Hematopoietic multipotent progenitor cell treated with erythropoietin and hydrocortisone succinate and interleukin-3 and kit ligand, for 15 days (in vitro differentiated cells): Measurements from ENCODE around the gene EVC2.

Experiments
- DNase-seq: peaks from one replicate; pipeline ENCODE4 v3.0.0-alpha.2; 2015; ENCODE audit warnings: low spot score

The EVC2 gene, protein sequence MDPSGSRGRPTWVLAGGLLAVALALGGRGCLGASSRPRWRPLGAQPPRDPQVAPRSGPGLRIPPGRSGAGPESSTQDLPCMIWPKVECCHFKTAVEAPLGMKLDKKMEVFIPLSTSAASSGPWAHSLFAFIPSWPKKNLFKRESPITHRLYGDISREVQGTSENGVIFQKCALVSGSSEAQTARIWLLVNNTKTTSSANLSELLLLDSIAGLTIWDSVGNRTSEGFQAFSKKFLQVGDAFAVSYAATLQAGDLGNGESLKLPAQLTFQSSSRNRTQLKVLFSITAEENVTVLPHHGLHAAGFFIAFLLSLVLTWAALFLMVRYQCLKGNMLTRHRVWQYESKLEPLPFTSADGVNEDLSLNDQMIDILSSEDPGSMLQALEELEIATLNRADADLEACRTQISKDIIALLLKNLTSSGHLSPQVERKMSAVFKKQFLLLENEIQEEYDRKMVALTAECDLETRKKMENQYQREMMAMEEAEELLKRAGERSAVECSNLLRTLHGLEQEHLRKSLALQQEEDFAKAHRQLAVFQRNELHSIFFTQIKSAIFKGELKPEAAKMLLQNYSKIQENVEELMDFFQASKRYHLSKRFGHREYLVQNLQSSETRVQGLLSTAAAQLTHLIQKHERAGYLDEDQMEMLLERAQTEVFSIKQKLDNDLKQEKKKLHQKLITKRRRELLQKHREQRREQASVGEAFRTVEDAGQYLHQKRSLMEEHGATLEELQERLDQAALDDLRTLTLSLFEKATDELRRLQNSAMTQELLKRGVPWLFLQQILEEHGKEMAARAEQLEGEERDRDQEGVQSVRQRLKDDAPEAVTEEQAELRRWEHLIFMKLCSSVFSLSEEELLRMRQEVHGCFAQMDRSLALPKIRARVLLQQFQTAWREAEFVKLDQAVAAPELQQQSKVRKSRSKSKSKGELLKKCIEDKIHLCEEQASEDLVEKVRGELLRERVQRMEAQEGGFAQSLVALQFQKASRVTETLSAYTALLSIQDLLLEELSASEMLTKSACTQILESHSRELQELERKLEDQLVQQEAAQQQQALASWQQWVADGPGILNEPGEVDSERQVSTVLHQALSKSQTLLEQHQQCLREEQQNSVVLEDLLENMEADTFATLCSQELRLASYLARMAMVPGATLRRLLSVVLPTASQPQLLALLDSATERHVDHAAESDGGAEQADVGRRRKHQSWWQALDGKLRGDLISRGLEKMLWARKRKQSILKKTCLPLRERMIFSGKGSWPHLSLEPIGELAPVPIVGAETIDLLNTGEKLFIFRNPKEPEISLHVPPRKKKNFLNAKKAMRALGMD

DNA sequence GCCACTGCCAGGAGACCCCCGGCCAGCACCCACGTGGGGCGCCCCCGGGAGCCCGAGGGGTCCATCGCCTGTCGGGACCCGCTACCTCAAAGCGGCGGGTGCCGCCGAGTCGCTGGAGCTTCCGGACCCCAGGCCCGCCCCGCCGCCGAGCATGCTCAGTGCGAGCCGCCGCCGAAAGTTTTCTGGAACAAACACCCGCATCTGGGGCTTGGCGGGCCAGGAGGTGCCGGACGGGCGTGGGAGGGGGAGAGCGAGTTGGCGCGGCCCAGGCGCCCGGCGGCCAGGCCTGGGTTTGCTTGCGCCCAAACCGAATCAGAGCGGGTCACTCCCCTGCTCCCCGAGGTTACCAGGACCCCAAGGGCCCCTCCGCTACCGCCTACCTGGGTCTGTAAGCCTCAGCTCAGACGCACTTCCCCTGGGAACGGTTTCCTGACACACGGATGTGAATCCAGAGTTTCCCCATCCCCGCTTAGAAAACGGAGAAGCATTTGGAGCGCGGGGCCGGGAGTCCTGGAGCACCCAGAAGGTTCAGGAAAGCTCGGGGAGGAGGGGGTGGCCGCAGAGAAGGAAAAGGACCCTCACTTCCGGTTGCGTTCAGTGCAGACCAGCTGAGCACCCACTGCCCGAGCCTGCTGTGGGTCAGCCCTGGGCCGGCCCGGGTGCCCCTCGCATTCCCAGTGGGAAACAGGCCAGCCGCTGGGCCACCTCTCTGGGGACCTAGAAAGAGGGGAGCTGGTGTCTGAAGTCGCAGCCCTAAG, at the start of gene EVC2:
EVC2 (minus strand) TSS at position 111 of the 758 bp plus-strand sequence; CDS start at position 65, 46 bp downstream.
- no peak for DNase-seq

DNA sequence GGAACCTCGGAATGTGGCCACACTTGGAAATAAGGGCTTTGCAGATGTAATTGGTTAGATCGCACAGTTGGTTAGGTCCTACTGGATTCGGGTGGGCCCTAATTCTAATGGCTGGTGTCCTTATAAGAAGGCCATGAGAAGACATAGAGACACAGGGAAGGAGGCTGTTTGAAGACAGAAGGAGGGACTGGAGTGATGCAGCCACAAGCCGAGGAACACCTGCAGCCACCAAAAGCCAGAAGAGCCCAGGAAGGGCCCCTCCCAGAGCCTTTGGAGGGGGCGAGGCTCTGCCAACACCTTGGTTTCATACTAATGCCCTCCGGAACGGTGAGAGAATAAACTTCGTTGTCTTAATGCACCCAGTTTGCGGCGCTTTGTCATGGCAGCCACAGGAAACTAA, 49.6 kb upstream of the EVC2 start:
- no peak for DNase-seq

DNA sequence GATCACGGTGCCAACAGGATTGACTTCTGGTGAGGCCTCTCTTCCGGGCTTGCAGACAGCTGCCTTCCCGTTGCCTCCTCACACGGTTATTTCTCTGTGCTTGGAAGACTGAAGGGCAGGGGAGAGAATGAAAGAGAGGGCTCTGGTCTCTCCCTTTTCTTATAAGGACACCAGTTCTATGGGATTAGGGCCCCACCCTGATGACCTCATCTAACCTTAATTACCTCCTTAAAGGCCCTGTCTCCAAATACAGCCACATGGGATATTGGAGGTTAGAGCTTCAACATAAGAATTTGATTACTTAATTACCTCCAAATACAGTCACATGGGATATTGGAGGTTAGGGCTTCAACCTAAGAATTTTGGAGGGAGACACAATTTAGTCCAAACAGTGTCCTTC, 49.2 kb upstream of the EVC2 start:
- DNase-seq, result no peak

DNA sequence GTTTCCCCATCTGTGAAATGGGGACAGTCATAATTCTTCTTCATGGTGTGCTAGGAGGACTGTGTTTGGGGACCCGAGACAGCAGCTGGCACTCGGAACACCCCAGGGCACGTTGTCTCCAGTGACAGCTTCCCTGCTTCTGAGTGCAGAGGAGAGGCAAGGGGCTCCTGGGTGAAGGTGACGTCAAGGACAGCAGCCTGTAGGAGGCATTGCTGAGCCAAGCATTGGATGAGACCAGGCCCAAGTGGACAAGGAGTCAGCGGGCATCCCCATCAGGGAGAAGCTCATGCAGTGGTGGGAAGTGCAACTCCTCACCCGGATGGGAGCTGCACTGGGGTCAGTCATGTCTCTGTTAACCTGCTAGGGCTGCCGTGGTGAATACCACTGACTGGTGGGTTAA, 48.7 kb upstream of the EVC2 start:
- DNase-seq, result no peak

DNA sequence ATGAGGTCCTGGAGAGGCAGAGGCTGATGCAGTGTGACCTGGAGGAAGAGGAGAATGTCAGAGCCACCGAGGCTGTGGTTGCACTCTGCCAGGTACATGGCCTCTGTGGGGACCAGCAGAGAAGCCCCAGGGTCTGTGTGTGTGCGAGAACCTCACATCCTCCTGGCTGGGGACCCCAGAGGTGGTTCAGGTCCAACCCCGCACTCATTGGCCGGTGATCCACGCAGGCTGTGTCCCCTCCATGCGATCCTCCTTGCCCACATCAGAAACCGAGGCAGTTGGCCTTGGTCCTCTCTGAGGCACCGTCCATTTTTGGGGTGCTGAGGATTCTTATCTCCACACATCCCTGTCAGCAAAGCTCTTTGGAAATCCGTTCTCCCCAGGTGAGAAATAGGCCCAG, 47.9 kb upstream of the EVC2 start:
- DNase-seq, result no peak

DNA sequence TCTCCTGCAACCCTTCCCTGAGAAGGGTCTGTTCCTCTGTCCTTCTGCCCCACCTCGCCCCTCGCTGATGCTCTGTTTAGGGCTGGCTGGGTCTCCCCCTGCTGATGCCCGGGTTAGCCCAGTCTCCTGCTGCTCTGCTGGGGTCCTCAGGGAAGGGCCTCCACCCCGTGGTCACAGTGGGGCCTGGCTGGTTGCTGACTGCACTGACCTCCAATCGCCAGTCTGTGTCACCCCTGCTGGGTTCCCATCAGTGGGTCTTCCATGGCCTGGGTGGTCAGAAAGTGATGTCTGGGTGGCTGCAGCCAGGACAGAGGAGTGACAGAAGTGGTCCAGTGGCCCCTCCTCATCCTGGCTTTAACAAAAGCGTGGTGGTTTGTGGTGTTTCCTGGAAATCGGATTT, 47.3 kb upstream of the EVC2 start:
- DNase-seq, result no peak

DNA sequence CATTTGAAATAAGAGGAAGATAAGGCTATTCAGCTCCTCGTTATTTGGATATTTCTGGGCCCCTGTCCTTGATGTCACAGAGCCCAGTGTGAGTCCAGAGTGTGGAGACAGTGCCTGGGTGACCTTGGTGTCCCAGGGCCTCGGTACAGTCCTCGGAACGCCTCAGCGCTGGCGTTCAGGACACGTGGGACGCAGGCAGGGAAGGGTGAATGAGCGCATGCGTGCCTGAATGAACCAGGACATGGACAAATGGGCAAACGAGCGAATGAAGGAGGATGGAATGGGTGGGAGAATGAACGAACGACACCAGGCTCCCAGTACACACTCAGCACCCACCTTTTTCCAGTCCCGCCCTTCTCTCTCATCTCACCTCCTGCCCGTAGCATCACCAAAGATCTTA, 46.8 kb upstream of the EVC2 start:
- no peak for DNase-seq

DNA sequence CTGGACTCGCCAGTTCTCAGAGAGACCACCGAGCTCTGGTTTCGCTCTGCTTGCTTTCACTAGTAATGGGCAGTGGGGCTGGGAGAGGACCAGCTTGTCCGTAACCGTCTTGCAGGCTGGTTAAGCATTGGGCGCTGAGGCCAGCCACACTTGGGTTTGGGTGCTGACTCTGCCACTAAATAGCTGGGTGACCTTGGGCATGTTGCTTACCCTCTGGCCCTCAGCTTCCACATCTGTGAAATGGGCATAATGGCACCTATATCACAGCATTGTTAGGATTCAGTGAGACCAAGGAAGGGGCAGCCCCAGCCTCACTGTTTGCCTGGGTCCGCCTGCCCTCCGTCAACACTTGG, 46.1 kb upstream of the EVC2 start:
- DNase-seq, result no peak

DNA sequence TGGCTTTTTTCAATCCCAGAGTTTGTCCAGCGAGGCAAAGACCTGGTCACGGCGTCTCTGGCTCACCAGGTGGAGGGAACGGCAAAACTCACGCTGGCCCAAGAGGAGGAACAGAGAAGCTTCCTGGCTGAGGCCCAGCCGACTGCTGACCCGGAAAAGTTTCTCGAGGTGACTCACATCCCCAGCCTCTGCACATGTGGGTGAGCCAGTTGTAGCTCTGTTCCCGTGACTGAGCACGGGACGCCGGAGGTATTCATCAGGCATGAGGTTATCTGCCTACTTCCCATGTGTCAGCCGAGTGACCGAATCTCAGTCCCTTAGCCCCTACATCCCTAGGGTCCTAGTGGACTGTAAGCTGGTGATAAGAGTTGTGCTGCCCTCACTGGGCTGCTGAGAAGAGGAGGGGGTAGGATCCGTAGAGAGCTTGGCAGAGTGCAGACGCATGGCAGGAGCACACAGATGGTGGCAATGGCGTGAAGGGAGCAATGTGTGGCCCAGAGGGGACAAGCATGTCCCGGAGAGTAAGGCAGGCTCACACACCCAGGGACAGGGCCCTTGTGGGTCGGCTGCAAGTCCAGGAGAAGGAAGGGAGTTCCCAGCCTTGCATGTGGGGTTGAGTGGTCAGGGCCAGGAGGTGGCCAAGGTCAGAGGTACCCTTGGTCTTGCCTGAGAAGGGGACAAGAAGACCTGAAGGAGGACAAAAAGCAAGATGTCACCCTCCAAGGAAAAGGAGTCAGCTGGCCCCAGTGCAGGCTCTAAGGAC, 45.6 kb upstream of the EVC2 start:
- DNase-seq, result no peak

DNA sequence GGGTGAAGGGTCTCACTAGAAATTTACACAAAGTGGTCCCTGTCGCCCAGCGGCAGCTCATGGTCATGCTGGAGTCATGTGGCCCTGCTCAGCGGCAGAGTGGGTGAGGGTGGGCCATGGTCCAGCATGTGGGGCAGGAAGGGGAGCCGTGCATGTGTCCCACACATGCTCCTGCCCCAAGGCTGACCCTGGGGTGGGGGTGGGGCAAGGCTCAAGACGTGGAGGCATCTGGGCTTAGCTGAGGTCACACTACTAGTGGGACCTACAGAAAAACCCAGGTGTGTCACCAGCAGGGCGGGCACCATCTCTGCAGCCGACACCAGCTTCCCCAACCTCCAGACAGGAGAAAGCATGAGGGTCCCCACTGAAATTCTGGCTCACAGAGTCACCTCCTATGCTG, 45.0 kb upstream of the EVC2 start:
- no peak for DNase-seq

DNA sequence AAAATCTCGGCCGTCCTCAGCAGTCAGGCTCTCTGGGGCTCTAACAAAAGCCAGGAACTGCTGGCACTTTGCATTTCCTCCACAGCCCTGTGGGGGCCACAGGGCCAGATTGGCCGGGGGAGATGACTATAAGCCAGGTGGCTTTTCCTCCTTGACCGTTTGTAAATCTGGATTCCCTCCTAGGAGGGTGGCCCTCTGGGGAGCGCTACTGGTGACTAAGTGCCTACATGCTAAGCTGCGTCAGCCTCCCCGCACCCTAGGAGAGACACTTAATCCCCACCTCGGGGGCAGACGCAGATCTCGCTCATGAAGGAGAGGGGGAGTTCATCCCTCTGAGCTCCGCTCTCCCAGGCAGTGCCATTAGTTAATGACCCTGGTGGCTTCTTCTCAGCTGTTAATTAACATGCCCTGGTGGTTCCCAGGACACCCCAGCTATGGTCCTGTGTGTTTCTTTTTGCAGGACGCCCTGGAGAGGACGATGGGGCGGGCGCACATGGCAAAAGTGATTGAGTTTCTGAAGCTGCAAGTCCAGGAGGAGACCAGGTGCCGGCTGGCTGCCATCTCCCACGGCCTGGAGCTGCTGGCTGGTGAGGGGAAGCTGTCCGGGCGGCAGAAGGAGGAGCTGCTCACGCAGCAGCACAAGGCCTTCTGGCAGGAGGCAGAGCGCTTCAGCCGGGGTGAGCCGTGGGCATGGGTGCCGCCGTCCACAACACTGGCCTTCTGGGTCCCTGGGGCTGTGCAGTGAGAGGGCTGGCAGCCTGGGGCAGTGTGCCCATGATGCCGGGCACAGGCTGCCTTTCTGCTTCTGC, 44.2 kb upstream of the EVC2 start:
- DNase-seq, result no peak

DNA sequence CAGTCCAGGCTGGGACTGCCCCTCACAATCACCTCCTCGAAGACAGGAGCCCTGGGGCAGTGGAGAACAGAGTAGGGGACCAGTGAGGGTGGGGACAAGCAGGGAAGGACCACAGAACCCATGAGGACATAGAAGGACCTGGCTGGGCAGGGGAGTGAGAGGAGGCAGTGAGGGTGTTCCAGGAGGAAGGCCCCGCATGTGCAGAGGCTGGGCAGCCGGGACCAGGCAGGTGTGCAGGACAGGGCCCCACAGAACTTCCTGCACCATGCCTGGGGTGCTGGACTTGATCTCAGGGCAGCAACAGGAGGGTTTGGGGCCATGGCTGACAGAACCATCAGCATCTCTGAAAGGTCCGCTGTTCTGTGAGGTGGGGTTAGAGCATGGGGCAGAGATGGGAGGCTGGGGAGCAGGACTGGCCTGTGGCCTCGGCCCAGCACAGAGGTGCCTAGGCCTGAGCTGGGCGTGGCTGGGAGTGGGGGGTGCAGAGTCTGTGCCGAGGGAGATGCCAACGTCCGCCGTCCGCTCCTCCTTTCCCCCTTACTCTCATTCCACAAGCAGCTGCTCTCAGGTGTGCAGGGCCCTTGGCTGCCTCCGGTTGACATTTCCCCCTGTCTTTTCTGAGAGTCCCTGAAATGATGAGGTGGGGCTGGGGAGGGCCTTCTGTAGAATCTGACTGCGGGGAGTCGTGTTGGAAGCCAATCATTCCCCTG, 43.5 kb upstream of the EVC2 start:
- DNase-seq, result no peak

DNA sequence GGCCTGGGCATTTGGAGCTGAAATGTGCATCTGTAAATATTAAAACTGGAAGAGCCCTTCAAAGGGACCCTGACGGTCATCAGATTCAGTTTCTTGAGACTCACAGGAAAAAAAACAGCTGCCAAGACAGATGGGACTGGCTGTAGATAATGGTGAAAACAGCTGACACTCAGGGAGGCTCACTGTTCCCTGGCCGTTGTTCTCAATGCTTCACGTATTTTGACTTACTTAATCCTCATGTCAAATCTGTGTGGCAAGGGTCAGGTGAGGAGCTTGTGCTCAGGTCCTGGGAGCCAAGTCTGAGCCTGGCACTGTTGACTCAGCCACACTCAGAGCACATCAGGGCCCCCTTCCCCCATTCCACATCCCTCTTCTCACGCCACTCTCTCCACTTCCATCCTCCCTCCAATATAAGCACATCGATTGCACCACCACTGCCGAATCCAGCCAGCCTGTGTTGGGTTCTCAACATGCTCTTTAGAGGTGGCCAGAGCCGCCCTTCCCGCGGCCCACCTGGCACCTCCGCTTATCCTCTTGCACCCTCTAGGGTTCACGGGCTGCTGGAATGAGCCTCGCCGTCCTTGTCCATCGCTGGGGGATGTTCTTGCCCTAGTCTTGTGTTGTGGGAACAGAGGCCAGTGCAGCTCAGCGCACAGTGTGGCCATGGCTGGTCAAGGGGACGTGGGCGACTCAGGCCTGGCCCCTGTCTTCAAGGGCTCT, 42.7 kb upstream of the EVC2 start:
- no peak for DNase-seq

DNA sequence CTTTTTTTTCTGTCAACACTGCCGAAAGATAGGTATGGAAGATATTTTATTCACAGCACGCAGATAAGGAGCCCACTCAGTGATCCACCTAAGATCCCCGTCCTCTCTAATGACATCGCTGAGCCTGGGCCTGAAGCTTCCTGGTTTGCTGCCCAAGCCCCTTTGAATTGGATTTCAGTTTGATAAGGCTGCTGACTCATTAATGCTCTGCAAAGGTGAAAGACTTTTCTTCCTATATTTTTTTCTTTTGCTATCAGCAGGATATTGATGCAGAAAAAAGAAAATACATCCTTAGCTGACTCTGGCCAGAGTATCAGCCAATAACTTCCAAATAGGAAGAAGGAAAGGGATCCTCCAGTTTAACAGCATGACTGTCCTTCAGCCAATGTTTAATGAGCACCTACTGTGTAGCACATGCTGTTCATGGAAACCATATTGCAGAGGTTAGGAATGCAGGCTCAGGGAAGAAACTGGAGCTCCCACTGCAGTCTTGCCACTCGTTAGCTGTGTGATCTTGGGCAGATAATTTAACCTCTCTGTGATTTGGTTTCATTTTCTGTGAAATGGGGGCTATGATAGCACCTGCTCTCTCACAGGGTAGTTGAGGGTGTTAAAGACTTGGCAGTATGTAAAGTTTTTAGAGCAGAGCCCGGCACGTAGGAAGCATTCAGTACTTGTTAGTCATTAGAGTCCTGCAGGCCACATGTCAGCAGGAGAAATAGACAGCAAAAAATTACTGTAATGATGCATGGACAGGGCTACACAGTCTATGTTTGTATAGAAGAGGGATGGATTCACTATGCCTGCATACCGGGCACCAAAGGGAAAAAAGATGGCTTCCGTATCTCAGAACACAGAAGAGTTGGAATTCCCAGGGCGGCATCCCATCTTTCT, 41.9 kb upstream of the EVC2 start:
- no peak for DNase-seq

DNA sequence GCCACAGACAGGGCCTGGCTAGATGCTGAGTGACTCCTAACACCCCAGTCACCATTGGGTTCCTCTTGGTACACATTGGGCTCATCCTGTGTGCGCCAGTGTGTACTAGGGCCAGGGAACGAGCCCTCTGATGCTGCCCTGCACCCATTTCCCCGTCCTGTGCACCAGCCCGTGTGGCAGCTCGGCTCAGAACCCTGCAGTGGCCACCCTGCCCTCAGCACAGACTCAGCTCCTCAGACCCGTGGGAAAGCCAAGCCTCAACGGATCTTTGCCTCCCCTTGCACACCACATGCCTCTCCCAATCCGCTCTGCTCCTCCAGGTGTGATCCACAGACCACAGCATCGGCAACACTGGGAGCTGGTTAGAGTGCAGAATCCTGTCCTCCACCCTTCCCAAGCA, 41.2 kb upstream of the EVC2 start:
- DNase-seq, result no peak

DNA sequence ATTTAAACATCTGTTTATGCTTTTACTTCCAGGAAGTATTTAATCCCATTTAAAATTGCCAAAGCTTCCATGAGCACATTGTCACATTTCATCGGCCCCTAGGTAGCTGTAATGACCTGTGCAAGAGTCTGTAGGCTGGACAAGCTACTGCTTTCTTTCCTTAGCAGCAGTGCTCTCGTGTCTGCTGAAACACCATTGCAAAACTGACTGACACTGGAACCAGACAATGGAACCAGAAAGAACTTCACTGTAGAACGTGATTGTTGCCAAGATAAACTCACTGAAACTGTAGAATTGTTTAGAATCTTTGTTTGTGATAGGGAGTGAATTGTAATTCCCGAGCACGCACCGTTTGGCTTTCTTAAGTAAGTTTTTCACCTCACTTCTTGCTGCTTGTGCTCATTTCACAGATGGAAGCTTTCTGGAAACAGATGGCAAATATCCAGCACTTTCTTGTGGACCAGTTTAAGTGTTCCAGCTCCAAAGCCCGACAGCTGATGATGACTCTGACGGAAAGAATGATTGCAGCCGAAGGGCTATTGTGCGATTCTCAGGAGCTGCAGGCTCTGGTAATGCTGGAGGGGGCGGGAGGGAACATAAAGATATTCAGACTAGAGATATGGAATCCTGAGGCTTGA, 39.5 kb upstream of the EVC2 start:
- DNase-seq, result no peak
